ENCODE results near the gene BRD8. TPM values are rescaled to one million over a fixed set of nuclear protein-coding genes. Genes with fewer than 3 reads are reported as not detected.

The BRD8 gene
- total RNA-seq, 1 experiment from 2014 or later, result 80.8 TPM

DNA sequence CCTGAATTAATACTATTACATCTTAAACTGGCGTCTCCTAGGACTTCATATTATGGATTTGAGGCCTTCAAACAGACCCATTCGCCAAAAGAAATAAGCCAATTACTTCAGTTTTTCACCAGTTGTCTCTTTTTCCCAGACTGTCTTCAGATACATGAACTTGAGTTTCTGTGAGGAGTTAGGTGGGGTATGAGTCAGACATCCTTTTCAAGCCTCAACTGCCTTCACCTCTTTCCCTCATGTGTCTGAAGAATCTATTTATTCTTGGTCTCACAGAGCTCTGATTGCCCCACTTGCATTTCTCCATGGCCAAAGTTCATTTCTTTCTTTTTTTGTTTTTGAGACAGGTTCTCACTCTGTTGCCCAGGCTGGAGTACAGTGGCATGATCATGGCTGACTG lies 82.1 kb downstream of the BRD8 start:
- CTCF ChIA-PET, result no interaction called here
- no peak overlapping the region for H3K9ac ChIP-seq (ENCODE audit: low read length)
- ATAC-seq (no peak), DNase-seq (ENCODE audit: low read depth, low spot score) (no peak)
- no peak overlapping the region for H3K4me3 ChIP-seq (replicated peaks in 1 of 2; ENCODE audit: low read depth in 1 of 2, low read length in 2 of 2)
- RAD21 ChIA-PET (ENCODE audit: low non-redundant PET in 1 of 2, low total read pairs in 2 of 2, uncharacterized antibody in 2 of 2, unreplicated experiment in 2 of 2), result no interaction called here
- TF ChIP-seq, protein P1, sequence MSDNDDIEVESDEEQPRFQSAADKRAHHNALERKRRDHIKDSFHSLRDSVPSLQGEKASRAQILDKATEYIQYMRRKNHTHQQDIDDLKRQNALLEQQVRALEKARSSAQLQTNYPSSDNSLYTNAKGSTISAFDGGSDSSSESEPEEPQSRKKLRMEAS (IDR thresholded peaks at IDR 0.05), result no peak
- TF ChIP-seq ZFX (IDR thresholded peaks at IDR 0.05), result no peak
- TF ChIP-seq RAD21 (IDR thresholded peaks at IDR 0.05; ENCODE audit: low read depth), result no peak
- TF ChIP-seq EGR1 (IDR thresholded peaks at IDR 0.05; ENCODE audit: low read depth), result no peak
- no peak for TF ChIP-seq ZNF274 (IDR thresholded peaks at IDR 0.05; ENCODE audit: low read depth, low read length)
- TF ChIP-seq, protein P2, sequence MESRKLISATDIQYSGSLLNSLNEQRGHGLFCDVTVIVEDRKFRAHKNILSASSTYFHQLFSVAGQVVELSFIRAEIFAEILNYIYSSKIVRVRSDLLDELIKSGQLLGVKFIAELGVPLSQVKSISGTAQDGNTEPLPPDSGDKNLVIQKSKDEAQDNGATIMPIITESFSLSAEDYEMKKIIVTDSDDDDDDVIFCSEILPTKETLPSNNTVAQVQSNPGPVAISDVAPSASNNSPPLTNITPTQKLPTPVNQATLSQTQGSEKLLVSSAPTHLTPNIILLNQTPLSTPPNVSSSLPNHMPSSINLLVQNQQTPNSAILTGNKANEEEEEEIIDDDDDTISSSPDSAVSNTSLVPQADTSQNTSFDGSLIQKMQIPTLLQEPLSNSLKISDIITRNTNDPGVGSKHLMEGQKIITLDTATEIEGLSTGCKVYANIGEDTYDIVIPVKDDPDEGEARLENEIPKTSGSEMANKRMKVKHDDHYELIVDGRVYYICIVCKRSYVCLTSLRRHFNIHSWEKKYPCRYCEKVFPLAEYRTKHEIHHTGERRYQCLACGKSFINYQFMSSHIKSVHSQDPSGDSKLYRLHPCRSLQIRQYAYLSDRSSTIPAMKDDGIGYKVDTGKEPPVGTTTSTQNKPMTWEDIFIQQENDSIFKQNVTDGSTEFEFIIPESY (IDR thresholded peaks at IDR 0.05; ENCODE audit: extremely low read depth, insufficient replicate concordance, low read length), result no peak
- H3K27ac ChIP-seq (ENCODE audit: low read depth, low read length), result no peak overlapping the region
- no peaks in the 10 kb centered on the region for H3K36me3 ChIP-seq (ENCODE audit: control insufficient read depth in 1 of 2, insufficient read depth in 2 of 2, low read length in 2 of 2)
- intact Hi-C loops (cut with micrococcal nuclease), result no loop called here
- no peaks in the 10 kb centered on the region for H3K9me2 ChIP-seq (ENCODE audit: insufficient read depth)
- no TSS peak for BruUV-seq (replicated peaks)
- peaks cover 0 to 14% of the 10 kb centered on the region in 2 experiments; a peak in 2 of 4 replicates for H3K4me1 ChIP-seq (ENCODE audit: control insufficient read depth in 1 of 2, insufficient read depth in 2 of 2, low read length in 2 of 2)
- POLR2A ChIA-PET, result no interaction called here
- H3K9me3 ChIP-seq (ENCODE audit: control insufficient read depth in 1 of 2, insufficient read depth in 1 of 2, low read depth in 1 of 2, low read length in 2 of 2), result no peaks in the 10 kb centered on the region
- H3K4me2 ChIP-seq (ENCODE audit: low read length), result no peak overlapping the region
- no peaks in the 10 kb centered on the region for H3K79me2 ChIP-seq (ENCODE audit: insufficient read depth, low read length)
- H2AFZ ChIP-seq (ENCODE audit: low read depth, low read length, poor library complexity, severe bottlenecking), result no peak overlapping the region
- no peaks in the 10 kb centered on the region; the same call in 1 of the 2 replicates for H3K27me3 ChIP-seq (ENCODE audit: insufficient read depth, low read length)
- no peaks in the 10 kb centered on the region for H4K20me1 ChIP-seq (ENCODE audit: insufficient read depth)

DNA sequence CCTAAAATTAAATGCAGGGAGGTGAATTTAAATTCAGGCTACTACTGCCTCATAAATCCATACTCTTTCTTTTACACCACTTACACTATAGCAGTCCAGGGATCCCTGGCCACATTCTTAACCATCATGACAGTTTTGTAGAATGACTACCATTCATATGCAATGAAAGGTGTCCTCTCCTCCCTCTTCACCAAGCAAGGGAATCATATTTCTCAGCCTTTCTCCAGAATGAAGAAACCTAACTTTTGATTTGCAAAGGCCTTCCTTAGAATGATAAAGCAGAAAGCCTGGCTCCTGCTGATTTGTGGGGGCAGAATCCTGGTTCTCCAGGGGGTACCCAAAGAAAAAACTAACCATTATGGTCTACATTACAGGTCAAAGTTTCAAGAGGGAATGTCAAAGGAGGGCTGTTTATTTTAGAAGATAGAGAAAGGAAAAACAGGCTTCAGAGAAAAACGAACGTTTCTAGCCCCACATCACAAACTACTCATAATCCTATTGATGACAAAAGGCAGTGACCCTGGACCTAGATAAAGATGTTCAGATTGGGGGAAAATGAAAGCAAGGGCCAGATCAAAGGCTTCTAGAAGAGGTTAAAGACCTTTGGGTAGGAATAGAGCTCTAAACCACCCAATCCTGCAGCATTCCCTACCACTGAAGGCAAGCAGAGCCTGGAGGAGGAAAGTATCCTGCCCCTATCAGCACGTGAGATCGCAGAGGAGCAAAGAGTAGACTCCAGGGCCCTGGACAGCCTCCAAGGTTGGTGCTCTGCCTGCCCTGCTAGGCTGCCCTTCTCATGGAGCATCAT lies 83.1 kb downstream of the BRD8 start:
- Histone ChIP-seq H4K20me1 (ENCODE audit: insufficient read depth) (no peaks in the 10 kb centered on the region), H3K36me3 (ENCODE audit: control insufficient read depth in 1 of 2, insufficient read depth in 2 of 2, low read length in 2 of 2) (no peaks in the 10 kb centered on the region), H2AFZ (ENCODE audit: low read depth, low read length, poor library complexity, severe bottlenecking) (no peak overlapping the region), H3K9me2 (ENCODE audit: insufficient read depth) (no peaks in the 10 kb centered on the region), H3K79me2 (ENCODE audit: insufficient read depth, low read length) (no peaks in the 10 kb centered on the region), H3K27ac (ENCODE audit: low read depth, low read length) (no peak overlapping the region), H3K27me3 (ENCODE audit: insufficient read depth, low read length) (no peaks in the 10 kb centered on the region; the same call in 1 of the 2 replicates), H3K9me3 (ENCODE audit: control insufficient read depth in 1 of 2, insufficient read depth in 1 of 2, low read depth in 1 of 2, low read length in 2 of 2) (no peaks in the 10 kb centered on the region), H3K9ac (ENCODE audit: low read length) (no peak overlapping the region), H3K4me1 (ENCODE audit: control insufficient read depth in 1 of 2, insufficient read depth in 2 of 2, low read length in 2 of 2) (peaks cover 0 to 14% of the 10 kb centered on the region in 2 experiments; a peak in 2 of 4 replicates), H3K4me3 (replicated peaks in 1 of 2; ENCODE audit: low read depth in 1 of 2, low read length in 2 of 2) (no peak overlapping the region), H3K4me2 (ENCODE audit: low read length) (no peak overlapping the region)
- intact Hi-C loops (cut with micrococcal nuclease), result no loop called here
- DNase-seq (ENCODE audit: low read depth, low spot score) (no peak), ATAC-seq (no peak)
- RAD21 ChIA-PET (ENCODE audit: low non-redundant PET in 1 of 2, low total read pairs in 2 of 2, uncharacterized antibody in 2 of 2, unreplicated experiment in 2 of 2), result no interaction called here
- CTCF ChIA-PET, result no interaction called here
- no TSS peak for BruUV-seq (replicated peaks)
- POLR2A ChIA-PET, result no interaction called here
- TF ChIP-seq ZFX (IDR thresholded peaks at IDR 0.05) (no peak), EGR1 (IDR thresholded peaks at IDR 0.05; ENCODE audit: low read depth) (no peak), TCF7L2 (IDR thresholded peaks at IDR 0.05; ENCODE audit: borderline replicate concordance, extremely low read depth, insufficient read depth, insufficient read length) (no peak), CBX3 (IDR thresholded peaks at IDR 0.05; ENCODE audit: low read depth) (no peak), ZNF274 (IDR thresholded peaks at IDR 0.05; ENCODE audit: low read depth, low read length) (no peak)
- TF ChIP-seq, protein P3, sequence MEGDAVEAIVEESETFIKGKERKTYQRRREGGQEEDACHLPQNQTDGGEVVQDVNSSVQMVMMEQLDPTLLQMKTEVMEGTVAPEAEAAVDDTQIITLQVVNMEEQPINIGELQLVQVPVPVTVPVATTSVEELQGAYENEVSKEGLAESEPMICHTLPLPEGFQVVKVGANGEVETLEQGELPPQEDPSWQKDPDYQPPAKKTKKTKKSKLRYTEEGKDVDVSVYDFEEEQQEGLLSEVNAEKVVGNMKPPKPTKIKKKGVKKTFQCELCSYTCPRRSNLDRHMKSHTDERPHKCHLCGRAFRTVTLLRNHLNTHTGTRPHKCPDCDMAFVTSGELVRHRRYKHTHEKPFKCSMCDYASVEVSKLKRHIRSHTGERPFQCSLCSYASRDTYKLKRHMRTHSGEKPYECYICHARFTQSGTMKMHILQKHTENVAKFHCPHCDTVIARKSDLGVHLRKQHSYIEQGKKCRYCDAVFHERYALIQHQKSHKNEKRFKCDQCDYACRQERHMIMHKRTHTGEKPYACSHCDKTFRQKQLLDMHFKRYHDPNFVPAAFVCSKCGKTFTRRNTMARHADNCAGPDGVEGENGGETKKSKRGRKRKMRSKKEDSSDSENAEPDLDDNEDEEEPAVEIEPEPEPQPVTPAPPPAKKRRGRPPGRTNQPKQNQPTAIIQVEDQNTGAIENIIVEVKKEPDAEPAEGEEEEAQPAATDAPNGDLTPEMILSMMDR (IDR thresholded peaks at IDR 0.05 in 2 of 3, conservative IDR thresholded peaks at IDR 0.05 in 1 of 3; ENCODE audit: borderline replicate concordance in 1 of 3, insufficient read depth in 1 of 3, low read depth in 2 of 3, low read length in 2 of 3), result no peak
- TF ChIP-seq, protein P4, sequence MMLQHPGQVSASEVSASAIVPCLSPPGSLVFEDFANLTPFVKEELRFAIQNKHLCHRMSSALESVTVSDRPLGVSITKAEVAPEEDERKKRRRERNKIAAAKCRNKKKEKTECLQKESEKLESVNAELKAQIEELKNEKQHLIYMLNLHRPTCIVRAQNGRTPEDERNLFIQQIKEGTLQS (IDR thresholded peaks at IDR 0.05), result no peak
